Testis (tissue), 2 donors: ENCODE data around the gene IP6K1.

ENCODE experiments used
- CTCF ChIP-seq, 3 experiments: fragments of 450-650 bp in 2 of 3; fragments of 200-600 bp in 1 of 3; sonication (generic) in 1 of 3; IDR thresholded peaks; one replicate each; pipeline ENCODE4 v1.5.1; 2016 to 2019; ENCODE audit warnings: antibody characterized with exemption in 3 of 3, mild to moderate bottlenecking in 2 of 3, moderate library complexity in 1 of 3
- POLR2A ChIP-seq: fragments of 450-650 bp; IDR thresholded peaks from one replicate; pipeline ENCODE4 v1.6.1; 2017; ENCODE audit warnings: antibody characterized with exemption, mild to moderate bottlenecking, moderate library complexity

- TF ChIP-seq CTCF (IDR thresholded peaks at IDR 0.05) (no peak), POLR2A (no peak)
These were observed 79.2 kb downstream of the IP6K1 start for GRCh38 chr3:49707113-49707480.
